NB4 (cell line): ENCODE results near the gene IL22.

Source experiments
- CTCF ChIP-seq: IDR thresholded peaks from one replicate; pipeline ENCODE4 v1.5.1; 2012; ENCODE audit warnings: low read depth, low read length
- MAX ChIP-seq: IDR thresholded peaks from 2 replicates; pipeline ENCODE4 v1.6.1; 2011; ENCODE audit warnings: low read depth, low read length
- MYC ChIP-seq: IDR thresholded peaks from 2 replicates; pipeline ENCODE4 v1.6.1; 2011; ENCODE audit warnings: low read depth, low read length
- POLR2A ChIP-seq: IDR thresholded peaks from 2 replicates; pipeline ENCODE4 v1.6.1; 2011; ENCODE audit warnings: mild to moderate bottlenecking; ENCODE audit not compliant: insufficient read length; ENCODE audit errors: extremely low read depth

DNA sequence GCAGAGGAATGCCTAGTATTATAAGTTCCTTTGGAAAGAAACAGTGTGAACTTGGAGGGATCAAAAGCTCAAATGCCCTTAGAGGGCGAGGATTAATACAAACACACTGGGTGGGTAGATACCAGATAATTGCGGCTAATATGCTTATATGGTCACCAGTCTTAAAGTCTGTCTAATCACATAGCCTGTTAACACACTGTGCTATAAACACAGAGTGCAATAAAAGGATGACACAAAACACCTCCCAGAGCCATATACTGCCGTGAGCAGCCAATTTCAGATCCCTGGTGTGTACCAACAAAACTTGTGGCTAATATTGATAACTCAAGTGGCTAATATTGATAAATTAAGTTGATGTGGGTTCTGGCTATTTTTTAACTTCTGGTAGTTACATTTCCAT is 26.0 kb downstream of the IL22 start:
- no peak for TF ChIP-seq CTCF
- no peak for TF ChIP-seq POLR2A
- no peak for TF ChIP-seq MAX
- TF ChIP-seq MYC, result no peak
